GM12892 (cell line): ENCODE results near the gene CHMP6.

ENCODE experiments used
- POLR2A ChIP-seq: IDR thresholded peaks from 2 replicates; pipeline ENCODE4 v1.6.1; 2011; ENCODE audit warnings: low read depth, low read length, control low read depth
- POLR2AphosphoS5 ChIP-seq: IDR thresholded peaks from 2 replicates; pipeline ENCODE4 v1.6.1; 2011; ENCODE audit warnings: low read depth, low read length, control low read depth

DNA sequence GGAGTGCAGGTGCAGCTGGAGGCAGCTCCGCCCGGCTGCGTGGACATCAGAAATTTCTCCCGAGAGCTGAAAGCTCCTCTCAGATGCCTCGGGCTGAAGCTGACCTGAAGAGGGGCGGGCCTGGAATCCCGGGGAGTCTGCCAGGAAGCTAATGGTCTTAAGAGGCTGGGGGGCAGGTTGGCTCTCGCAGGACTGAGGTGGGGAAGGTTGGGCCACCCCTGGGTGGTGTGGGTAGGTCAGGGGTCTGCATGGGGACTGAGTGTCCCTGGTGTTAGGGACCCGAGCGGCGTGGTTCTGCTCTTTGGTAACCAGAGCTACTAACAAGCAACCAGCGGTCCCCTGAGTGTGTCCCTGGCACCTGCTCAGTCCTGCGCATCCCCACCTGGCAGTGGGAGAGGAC lies 3.5 kb downstream of the CHMP6 start:
- TF ChIP-seq POLR2A (no peak), POLR2AphosphoS5 (no peak)
